Lower lobe of right lung (tissue), 2 donors: ENCODE data around the gene DEXI. TPM values are rescaled to one million over a fixed set of nuclear protein-coding genes. Genes with fewer than 3 reads are reported as not detected.

Experiments
- ATAC-seq, 2 donors: fragments of 200-7000 bp; cut with Tn5 transposase; one replicate each; pipeline ENCODE4 v1.9.1; 2020 to 2022; ENCODE audit warnings: mild to moderate bottlenecking in 2 of 2, moderate library complexity in 2 of 2
- DNase-seq: peaks from one replicate; pipeline ENCODE4 v3.0.0-alpha.2; 2020
- H3K27ac ChIP-seq: fragments of 200-600 bp; one replicate; pipeline ENCODE4 v1.8.0; 2022
- H3K27me3 ChIP-seq: fragments of 200-600 bp; one replicate; pipeline ENCODE4 v1.8.0; 2022; ENCODE audit warnings: low read depth
- H3K36me3 ChIP-seq: fragments of 200-600 bp; one replicate; pipeline ENCODE4 v1.8.0; 2022; ENCODE audit warnings: mild to moderate bottlenecking
- H3K4me1 ChIP-seq: fragments of 200-600 bp; one replicate; pipeline ENCODE4 v1.8.0; 2022
- H3K4me3 ChIP-seq: fragments of 200-600 bp; one replicate; pipeline ENCODE4 v1.8.0; 2022; ENCODE audit warnings: mild to moderate bottlenecking
- H3K9me3 ChIP-seq: fragments of 200-600 bp; one replicate; pipeline ENCODE4 v1.8.0; 2022
- CTCF ChIP-seq: fragments of 200-600 bp; IDR thresholded peaks from one replicate; pipeline ENCODE4 v1.8.0; 2022; ENCODE audit warnings: antibody characterized with exemption, mild to moderate bottlenecking
- intact Hi-C: fragments of 100-400 bp; cut with DNase I; formaldehyde crosslinking; loops from one replicate; pipeline ENCODE4 v1.11.0; 2022
- total RNA-seq: library from RNA; stranded (reverse); fragmentation: NEBNext Ultra II Directional; extraction: Animal tissue kit (Norgen Biotek cat#: 25700); gene quantifications from one replicate; pipeline ENCODE4 v1.2.1, GENCODE V29; 2021
- donor health status: DM: no; HTN: yes; CAD: no; lungs with severe emphysema.

Gene DEXI
- total RNA-seq, 1 donor from 2014 or later, result 29.9 TPM

GRCh38 chr16:10918294-10919002, 23.8 kb downstream of the DEXI start:
- peak; percentile 96 for TF ChIP-seq CTCF
- peaks cover 38% of the 10 kb centered on the region for H3K4me1 ChIP-seq
- peak overlapping the region; percentile 66 for H3K27ac ChIP-seq
- intact Hi-C loops, result no loop called here
- DNase-seq (peak; percentile 93), ATAC-seq (peak; percentile 85 to 92)
- peaks cover 70% of the 10 kb centered on the region for H3K36me3 ChIP-seq
- H3K4me3 ChIP-seq, result no peak overlapping the region
- H3K27me3 ChIP-seq, result no peaks in the 10 kb centered on the region
- H3K9me3 ChIP-seq, result no peaks in the 10 kb centered on the region

GRCh38 chr16:10916534-10916933, 25.7 kb downstream of the DEXI start:
- intact Hi-C loops, result no loop called here
- Histone ChIP-seq H3K27me3 (no peaks in the 10 kb centered on the region), H3K4me1 (peaks cover 27% of the 10 kb centered on the region), H3K27ac (no peak overlapping the region), H3K9me3 (no peaks in the 10 kb centered on the region), H3K36me3 (peaks cover 63% of the 10 kb centered on the region), H3K4me3 (no peak overlapping the region)
- TF ChIP-seq CTCF, result no peak
- DNase-seq (no peak), ATAC-seq (no peak)

- ATAC-seq (no peak), DNase-seq (no peak)
- H3K4me3 ChIP-seq, result no peak overlapping the region
- no peaks in the 10 kb centered on the region for H3K9me3 ChIP-seq
- no peaks in the 10 kb centered on the region for H3K4me1 ChIP-seq
- intact Hi-C loops, result no loop called here
- H3K27me3 ChIP-seq, result no peaks in the 10 kb centered on the region
- peaks cover 81% of the 10 kb centered on the region for H3K36me3 ChIP-seq
- no peak overlapping the region for H3K27ac ChIP-seq
- no peak for TF ChIP-seq CTCF
These were observed 31.0 kb downstream of the DEXI start for GRCh38 chr16:10911267-10911666.

- no peaks in the 10 kb centered on the region for H3K27me3 ChIP-seq
- intact Hi-C loops, result no loop called here
- peaks cover 89% of the 10 kb centered on the region for H3K36me3 ChIP-seq
- H3K4me3 ChIP-seq, result no peak overlapping the region
- H3K27ac ChIP-seq, result no peak overlapping the region
- no peak for TF ChIP-seq CTCF
- ATAC-seq (peak in 1 of 2 donors; percentile 27), DNase-seq (no peak)
- no peaks in the 10 kb centered on the region for H3K4me1 ChIP-seq
- H3K9me3 ChIP-seq, result no peaks in the 10 kb centered on the region
These were observed 34.6 kb downstream of the DEXI start for GRCh38 chr16:10907757-10908045.

GRCh38 chr16:10906914-10907756, 35.1 kb downstream of the DEXI start:
- ATAC-seq, result peak; percentile 71 to 79
- H3K36me3 ChIP-seq, result peaks cover 89% of the 10 kb centered on the region
- H3K4me3 ChIP-seq, result no peak overlapping the region
- DNase-seq, result peak; percentile 75
- no peaks in the 10 kb centered on the region for H3K27me3 ChIP-seq
- no peak for TF ChIP-seq CTCF
- H3K4me1 ChIP-seq, result no peaks in the 10 kb centered on the region
- no peaks in the 10 kb centered on the region for H3K9me3 ChIP-seq
- intact Hi-C loops, result no loop called here
- no peak overlapping the region for H3K27ac ChIP-seq
